Naive thymus-derived CD4-positive, alpha-beta T cell (primary cell): ENCODE measurements around the gene BRPF1. TPM values are rescaled to one million over a fixed set of nuclear protein-coding genes. Genes with fewer than 3 reads are reported as not detected.
"Not testable (repeated sequence)": the region's sequence is repeated elsewhere in the genome, so short reads cannot be mapped to it uniquely, and the experiment has no call there.

Experiments
- ATAC-seq: fragments of 150-1000 bp; cut with Tn5 transposase; 2 replicates; pipeline ENCODE4 v1.10.0; 2021; ENCODE audit warnings: mild to moderate bottlenecking, moderate library complexity
- CTCF ChIA-PET: fragments of 350-600 bp; sonication (Branson Sonifier 250); formaldehyde crosslinking; loops from one replicate; lab custom pipeline; 2021; ENCODE audit warnings: antibody characterized with exemption; lab: Charles Lee
- POLR2A ChIA-PET: fragments of 350-600 bp; sonication (Branson Sonifier 250); formaldehyde crosslinking; loops from one replicate; lab custom pipeline; 2021; ENCODE audit warnings: antibody characterized with exemption, inconsistent platforms; lab: Charles Lee
- DNase-seq, 9 donors: peaks; one replicate each; pipeline versions ENCODE4 v3.0.0 to v3.0.0-alpha.2; 2020 to 2022; ENCODE audit warnings: mixed read lengths in 1 of 9
- H3K27ac ChIP-seq: one replicate; pipeline ENCODE4 v1.7.0; 2013; ENCODE audit warnings: mild to moderate bottlenecking, low read depth, low read length, moderate library complexity
- H3K27me3 ChIP-seq, 2 donors: one replicate each; pipeline ENCODE4 v1.7.0; 2013; ENCODE audit warnings: low read length in 2 of 2, mild to moderate bottlenecking in 2 of 2, moderate library complexity in 2 of 2; ENCODE audit not compliant: control insufficient read depth in 2 of 2, insufficient read depth in 2 of 2
- H3K36me3 ChIP-seq, 3 experiments: 1 replicate in 2 of 3; 2 replicates in 1 of 3; pipeline ENCODE4 v1.7.0; 2013; ENCODE audit warnings: low read length in 3 of 3, mild to moderate bottlenecking in 3 of 3, moderate library complexity in 1 of 3; ENCODE audit not compliant: insufficient read depth in 3 of 3, control insufficient read depth in 2 of 3
- H3K4me1 ChIP-seq, 2 donors: one replicate each; pipeline ENCODE4 v1.7.0; 2013; ENCODE audit warnings: low read length in 2 of 2, mild to moderate bottlenecking in 2 of 2, moderate library complexity in 1 of 2; ENCODE audit not compliant: control insufficient read depth in 2 of 2, insufficient read depth in 2 of 2
- H3K4me3 ChIP-seq: 2 replicates; pipeline ENCODE4 v1.7.0; 2013; ENCODE audit warnings: mild to moderate bottlenecking, low read length
- H3K9me3 ChIP-seq, 3 experiments: 1 replicate in 2 of 3; 2 replicates in 1 of 3; pipeline ENCODE4 v1.7.0; 2013; ENCODE audit warnings: low read length in 3 of 3; ENCODE audit not compliant: control insufficient read depth in 2 of 3
- H3K27ac Mint-ChIP-seq, 9 donors: one replicate each; pipeline ENCODE4 v1.8.0; 2020 to 2022; ENCODE audit warnings: mixed read lengths in 9 of 9, mild to moderate bottlenecking in 8 of 9, moderate library complexity in 5 of 9, inconsistent platforms in 2 of 9
- H3K27me3 Mint-ChIP-seq, 5 donors: one replicate each; pipeline ENCODE4 v1.8.0; 2021 to 2022; ENCODE audit warnings: mixed read lengths in 5 of 5, mild to moderate bottlenecking in 1 of 5
- H3K36me3 Mint-ChIP-seq, 5 donors: one replicate each; pipeline ENCODE4 v1.8.0; 2020 to 2022; ENCODE audit warnings: mixed read lengths in 5 of 5, mild to moderate bottlenecking in 3 of 5, inconsistent platforms in 1 of 5
- H3K4me1 Mint-ChIP-seq, 7 donors: one replicate each; pipeline ENCODE4 v1.8.0; 2020 to 2022; ENCODE audit warnings: mixed read lengths in 7 of 7, mild to moderate bottlenecking in 3 of 7, inconsistent platforms in 1 of 7
- H3K4me3 Mint-ChIP-seq, 10 donors: one replicate each; pipeline ENCODE4 v1.8.0; 2020 to 2022; ENCODE audit warnings: mild to moderate bottlenecking in 10 of 10, mixed read lengths in 10 of 10, moderate library complexity in 6 of 10, inconsistent platforms in 2 of 10
- H3K9me3 Mint-ChIP-seq, 11 donors: one replicate each; pipeline ENCODE4 v1.8.0; 2020 to 2022; ENCODE audit warnings: mixed read lengths in 11 of 11, mild to moderate bottlenecking in 4 of 11, inconsistent platforms in 1 of 11, moderate library complexity in 1 of 11
- intact Hi-C, 2 donors: fragments of 100-400 bp; cut with micrococcal nuclease; formaldehyde crosslinking; loops; one replicate each; pipeline ENCODE4 v1.15.1; 2023
- polyA plus RNA-seq, 2 donors: library from polyadenylated mRNA; unstranded; fragments of 300-500 nt; fragmentation: Illumina TruSeq; gene quantifications; one replicate each; pipeline ENCODE4 v1.2.3, GENCODE V29; 2021
- total RNA-seq, 6 experiments: library from RNA in 5 of 6; stranded (reverse) in 5 of 6; gene quantifications; 1 replicate in 5 of 6; 2 replicates in 1 of 6; pipeline ENCODE4 v1.2.3 and lab custom pipeline; 2021 to 2026

BRPF1 gene
- total and polyA plus RNA-seq, 7 experiments from 2014 or later = 9.2 to 42.4 (median 33.1) TPM

- ChIA-PET POLR2A (interaction anchor here (0.5 to 2.0 kb wide), 6 partner anchors 10 to 163 kb away, joined by 3 to 7 read pairs (median 3); partner anchors contain the start of genes ARPC4, CRELD1, MTMR14 and TADA3), CTCF (interaction anchor here (0.5 kb wide), 1 partner anchor 283 kb away, joined by 4 read pairs; no protein-coding TSS in a partner anchor)
- peak overlapping the region in 4 of 9 donors; percentile 37 to 78 (median 46) for H3K27ac Mint-ChIP-seq
- H3K27me3 Mint-ChIP-seq = peaks cover 0 to 3% (median 0%) of the 10 kb centered on the region in 5 donors
- no peak for ATAC-seq
- intact Hi-C loops = loop anchor here in 1 of 2 donors (1.0 kb wide), 1 partner anchor 39 kb away; the partner anchor contains the start of gene BRPF1
- H3K9me3 ChIP-seq = no peaks in the 10 kb centered on the region
- peak overlapping the region; percentile 49 for H3K4me3 ChIP-seq
- H3K27ac ChIP-seq = no peak overlapping the region
- no peaks in the 10 kb centered on the region for H3K27me3 ChIP-seq
- H3K36me3 ChIP-seq = no peaks in the 10 kb centered on the region
- DNase-seq = no peak
- H3K4me1 ChIP-seq = peaks cover 8 to 13% of the 10 kb centered on the region in 2 donors
- H3K36me3 Mint-ChIP-seq = peaks cover 0 to 11% (median 0%) of the 10 kb centered on the region in 5 donors
- H3K4me1 Mint-ChIP-seq = peaks cover 13 to 45% (median 25%) of the 10 kb centered on the region in 7 donors
- no peaks in the 10 kb centered on the region for H3K9me3 Mint-ChIP-seq
- peak overlapping the region; percentile 23 to 87 (median 65) for H3K4me3 Mint-ChIP-seq
Observed at GRCh38 chr3:9770276-9770812, 38.8 kb downstream of the BRPF1 start.

GRCh38 chr3:9771007-9771406, 39.5 kb downstream of the BRPF1 start:
- H3K27me3 Mint-ChIP-seq, DNase-seq, H3K27me3 ChIP-seq, CTCF ChIA-PET, H3K9me3 ChIP-seq, H3K9me3 Mint-ChIP-seq, H3K4me3 ChIP-seq, H3K27ac ChIP-seq, H3K36me3 ChIP-seq, ATAC-seq, intact Hi-C loops: not testable (repeated sequence)
- peaks cover 8 to 13% of the 10 kb centered on the region in 2 donors for H3K4me1 ChIP-seq
- Mint-ChIP-seq H3K4me3 (peak overlapping the region in 9 of 10 donors; percentile 19 to 87 (median 66)), H3K27ac (peak overlapping the region in 6 of 9 donors; percentile 33 to 78 (median 46)), H3K4me1 (peaks cover 13 to 46% (median 26%) of the 10 kb centered on the region in 7 donors), H3K36me3 (peaks cover 0 to 11% (median 0%) of the 10 kb centered on the region in 5 donors)
- POLR2A ChIA-PET = interaction anchor here (0.5 to 1.3 kb wide), 4 partner anchors 20 to 225 kb away, joined by 3 read pairs; no protein-coding TSS in a partner anchor

- Mint-ChIP-seq H3K36me3 (peaks cover 1 to 24% (median 1%) of the 10 kb centered on the region in 5 donors), H3K4me3 (no peak overlapping the region), H3K27me3 (no peaks in the 10 kb centered on the region), H3K4me1 (peaks cover 39 to 57% (median 52%) of the 10 kb centered on the region in 7 donors), H3K27ac (peak overlapping the region in 2 of 9 donors; percentile 2 to 9), H3K9me3 (no peaks in the 10 kb centered on the region)
- no peak for DNase-seq
- peaks cover 0 to 14% (median 0%) of the 10 kb centered on the region in 3 experiments for H3K36me3 ChIP-seq
- no peaks in the 10 kb centered on the region for H3K9me3 ChIP-seq
- no peaks in the 10 kb centered on the region for H3K27me3 ChIP-seq
- H3K4me3 ChIP-seq = no peak overlapping the region
- intact Hi-C loops = no loop called here
- ATAC-seq = no peak
- no peak overlapping the region for H3K27ac ChIP-seq
- CTCF ChIA-PET = interaction anchor here (0.6 to 1.6 kb wide), 2 partner anchors 41 to 169 kb away, joined by 3 read pairs; no protein-coding TSS in a partner anchor
- POLR2A ChIA-PET = interaction anchor here (0.9 kb wide), 1 partner anchor 15 kb away, joined by 4 read pairs; the partner anchor contains the start of genes ARPC4 and TADA3
- peaks cover 33 to 39% of the 10 kb centered on the region in 2 donors for H3K4me1 ChIP-seq
Observed at GRCh38 chr3:9776896-9777693, 45.6 kb downstream of the BRPF1 start.

GRCh38 chr3:9777694-9778021, 46.1 kb downstream of the BRPF1 start:
- no peak overlapping the region for H3K27ac ChIP-seq
- H3K4me1 Mint-ChIP-seq = peaks cover 43 to 63% (median 53%) of the 10 kb centered on the region in 7 donors
- H3K27ac Mint-ChIP-seq = peak overlapping the region in 2 of 9 donors; percentile 9 to 39
- H3K4me1 ChIP-seq = peaks cover 33 to 39% of the 10 kb centered on the region in 2 donors
- DNase-seq = no peak
- intact Hi-C loops = no loop called here
- H3K36me3 ChIP-seq = peaks cover 0 to 19% (median 0%) of the 10 kb centered on the region in 3 experiments
- no peak for ATAC-seq
- POLR2A ChIA-PET = no interaction called here
- no peaks in the 10 kb centered on the region for H3K9me3 ChIP-seq
- H3K27me3 ChIP-seq = no peaks in the 10 kb centered on the region
- no peak overlapping the region for H3K4me3 Mint-ChIP-seq
- peaks cover 4 to 22% (median 5%) of the 10 kb centered on the region in 5 donors for H3K36me3 Mint-ChIP-seq
- CTCF ChIA-PET = interaction anchor here (1.6 kb wide), 1 partner anchor 169 kb away, joined by 3 read pairs; no protein-coding TSS in a partner anchor
- H3K4me3 ChIP-seq = no peak overlapping the region
- no peaks in the 10 kb centered on the region for H3K9me3 Mint-ChIP-seq
- no peaks in the 10 kb centered on the region for H3K27me3 Mint-ChIP-seq

- Histone ChIP-seq H3K27ac (no peak overlapping the region), H3K36me3 (peaks cover 0 to 19% (median 0%) of the 10 kb centered on the region in 3 experiments), H3K27me3 (no peaks in the 10 kb centered on the region), H3K9me3 (no peaks in the 10 kb centered on the region), H3K4me3 (no peak overlapping the region), H3K4me1 (peaks cover 33 to 39% of the 10 kb centered on the region in 2 donors)
- ATAC-seq = no peak
- H3K27me3 Mint-ChIP-seq = no peaks in the 10 kb centered on the region
- H3K4me3 Mint-ChIP-seq = peak overlapping the region in 7 of 10 donors; percentile 27 to 77 (median 70)
- no peaks in the 10 kb centered on the region for H3K9me3 Mint-ChIP-seq
- intact Hi-C loops = loop anchor here in 1 of 2 donors (1.0 kb wide), 1 partner anchor 9 kb away; the partner anchor contains the start of gene CAMK1
- peaks cover 43 to 67% (median 57%) of the 10 kb centered on the region in 7 donors for H3K4me1 Mint-ChIP-seq
- ChIA-PET POLR2A (interaction anchor here (0.6 kb wide), 2 partner anchors 316 to 367 kb away, joined by 4 read pairs; no protein-coding TSS in a partner anchor), CTCF (interaction anchor here (1.6 kb wide), 1 partner anchor 168 kb away, joined by 3 read pairs; no protein-coding TSS in a partner anchor)
- H3K36me3 Mint-ChIP-seq = peaks cover 4 to 25% (median 10%) of the 10 kb centered on the region in 5 donors
- peak overlapping the region in 1 of 9 donors; percentile 90 for H3K27ac Mint-ChIP-seq
- DNase-seq = peak in 1 of 9 donors; percentile 60
Observed at GRCh38 chr3:9778143-9779074, 46.9 kb downstream of the BRPF1 start.
